GM18520 (cell line): ENCODE data around the gene MTLN.
"Not testable (repeated sequence)": the region's sequence is repeated elsewhere in the genome, so short reads cannot be mapped to it uniquely, and the experiment has no call there.

Source experiments
- ATAC-seq: cut with Tn5 transposase; IDR thresholded peaks from one replicate; pipeline ENCODE4 v1.9.1; 2021; ENCODE audit not compliant: unreplicated experiment

Gene MTLN

GRCh38 chr2:110204408-110205385 lies 7.7 kb downstream of the MTLN start, which contains the start of gene NPHP1:
Gene NPHP1, minus strand, starts transcription at chr2:110205013. Its CDS starts 45 bp downstream, at chr2:110204968.
- peak; percentile 86 for ATAC-seq

DNA sequence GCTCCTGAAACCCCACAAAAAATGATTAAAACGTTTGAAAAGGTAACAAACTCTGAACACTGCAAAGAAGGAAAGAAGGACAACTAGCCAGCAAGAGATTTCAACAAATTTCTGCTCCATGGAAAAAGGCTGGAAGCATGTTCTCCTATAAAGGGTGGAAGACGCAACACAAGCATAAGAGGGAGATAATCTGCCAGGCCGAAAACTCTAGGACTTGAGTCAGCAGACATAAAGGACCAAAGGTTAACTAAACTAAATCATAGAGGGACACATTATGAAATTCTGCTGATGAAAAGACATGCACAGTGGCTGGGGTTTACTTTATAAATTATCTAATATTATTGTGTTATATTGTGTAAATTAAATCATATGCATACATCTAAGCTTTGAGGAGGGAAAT lies 14.3 kb downstream of the MTLN start:
- ATAC-seq, result no peak

DNA sequence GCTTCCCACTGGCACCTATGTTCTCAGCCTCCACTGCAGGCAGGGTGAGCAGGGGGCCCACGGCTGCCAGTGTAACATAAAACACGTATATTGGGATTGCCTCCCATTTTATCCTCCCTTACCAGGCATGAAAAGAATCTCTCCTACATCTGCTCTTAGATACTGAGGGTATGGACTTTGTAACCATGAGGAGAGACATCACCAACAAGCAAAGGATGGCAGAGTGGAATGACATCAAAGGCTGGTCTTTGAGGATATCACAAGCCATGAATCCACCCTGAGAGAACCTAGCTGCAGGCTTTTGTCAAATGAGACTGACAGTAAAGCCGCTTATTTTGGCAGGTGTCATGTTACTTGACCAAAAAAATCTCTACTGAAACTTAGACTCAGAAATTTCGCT lies 14.9 kb downstream of the MTLN start:
- ATAC-seq, result no peak

DNA sequence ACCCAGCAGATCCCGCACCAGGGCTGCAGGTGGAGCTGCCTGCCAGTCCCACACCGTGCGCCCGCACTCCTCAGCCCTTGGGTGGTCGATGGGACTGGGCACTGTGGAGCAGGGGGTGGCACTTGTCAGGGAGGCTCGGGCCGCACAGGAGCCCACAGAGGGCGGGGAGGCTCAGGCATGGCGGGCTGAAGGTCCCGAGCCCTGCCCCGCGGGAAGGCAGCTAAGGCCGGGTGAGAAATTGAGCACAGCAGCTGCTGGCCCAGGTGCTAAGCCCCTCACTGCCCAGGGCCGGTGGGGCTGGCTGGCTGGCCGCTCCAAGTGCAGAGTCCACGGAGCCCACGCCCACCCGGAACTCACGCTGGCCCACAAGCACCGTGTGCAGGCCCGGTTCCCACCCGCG lies 22.2 kb downstream of the MTLN start:
- not testable (repeated sequence) for ATAC-seq

DNA sequence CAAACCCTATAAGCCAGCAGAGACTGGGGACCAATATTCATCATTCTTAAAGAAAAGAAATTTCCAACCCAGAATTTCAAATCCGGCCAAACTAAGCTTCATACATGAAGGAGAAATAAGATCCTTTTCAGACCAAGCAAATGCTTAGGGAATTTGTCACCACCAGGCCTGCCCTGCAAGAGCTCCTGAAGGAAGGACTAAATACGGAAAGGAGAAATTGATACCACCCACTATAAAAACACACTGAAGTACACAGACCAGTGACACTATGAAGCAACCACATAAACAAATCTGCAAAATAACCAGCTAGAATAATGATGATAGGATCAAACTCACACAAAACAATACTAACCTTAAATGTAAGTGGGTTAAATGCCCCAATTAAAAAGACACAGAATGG lies 29.9 kb downstream of the MTLN start:
- ATAC-seq, result no peak

DNA sequence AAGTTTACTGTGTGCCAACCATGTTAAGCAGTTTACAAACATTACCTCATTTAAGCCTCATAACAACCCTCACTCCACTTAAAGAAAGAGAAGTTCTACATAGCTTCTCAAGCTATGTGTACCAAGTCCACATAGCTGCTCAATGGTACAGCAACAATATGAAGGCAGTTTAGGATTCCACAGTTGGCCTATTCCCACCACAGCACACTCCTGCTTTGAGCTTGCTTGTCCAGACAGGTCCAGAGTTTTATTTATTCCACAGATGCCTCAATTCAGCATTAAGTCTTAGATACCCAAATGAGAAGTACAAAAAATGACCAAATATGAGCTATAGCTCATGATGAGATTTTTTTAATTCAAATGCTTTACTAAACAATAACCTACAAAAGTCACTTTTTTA lies 32.3 kb downstream of the MTLN start:
- ATAC-seq, result no peak

DNA sequence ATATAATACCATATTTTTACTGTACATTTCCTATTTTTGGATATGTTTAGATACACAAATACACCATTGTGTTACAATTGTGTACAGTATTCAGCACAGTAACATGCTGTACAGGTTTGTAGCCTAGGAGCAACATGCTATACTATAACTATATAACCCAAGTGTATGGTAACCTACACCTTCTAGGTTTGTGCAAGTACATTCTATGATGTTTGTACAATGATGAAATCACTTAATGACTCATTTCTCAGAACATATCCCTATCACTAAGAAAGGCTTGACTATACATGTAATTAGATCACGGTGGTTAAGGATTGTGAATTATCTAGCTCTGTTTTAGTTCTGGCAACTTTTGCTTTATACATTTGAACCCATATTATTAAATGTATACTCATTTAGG lies 38.8 kb downstream of the MTLN start:
- no peak for ATAC-seq

DNA sequence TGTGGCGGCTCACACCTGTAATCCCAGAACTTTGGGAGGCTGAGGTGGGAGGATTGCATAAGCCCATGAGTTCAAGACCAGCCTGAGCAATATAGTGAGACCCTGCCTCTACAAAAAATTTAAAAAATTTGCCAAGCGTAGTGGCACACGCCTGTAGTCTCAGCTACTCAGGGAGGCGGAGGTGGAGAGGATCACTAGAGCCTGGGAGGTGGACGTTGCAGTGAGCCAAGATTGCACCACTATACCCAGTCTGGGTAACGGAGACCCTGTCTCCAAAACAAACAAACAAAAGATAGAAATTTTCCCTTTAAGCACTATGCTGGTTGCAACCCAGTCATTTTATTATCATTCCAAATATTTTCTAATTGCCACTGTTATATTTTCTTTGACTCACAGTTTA lies 39.8 kb downstream of the MTLN start:
- ATAC-seq, result no peak

GRCh38 chr2:110170102-110170501 lies 42.2 kb downstream of the MTLN start:
- ATAC-seq, result no peak

DNA sequence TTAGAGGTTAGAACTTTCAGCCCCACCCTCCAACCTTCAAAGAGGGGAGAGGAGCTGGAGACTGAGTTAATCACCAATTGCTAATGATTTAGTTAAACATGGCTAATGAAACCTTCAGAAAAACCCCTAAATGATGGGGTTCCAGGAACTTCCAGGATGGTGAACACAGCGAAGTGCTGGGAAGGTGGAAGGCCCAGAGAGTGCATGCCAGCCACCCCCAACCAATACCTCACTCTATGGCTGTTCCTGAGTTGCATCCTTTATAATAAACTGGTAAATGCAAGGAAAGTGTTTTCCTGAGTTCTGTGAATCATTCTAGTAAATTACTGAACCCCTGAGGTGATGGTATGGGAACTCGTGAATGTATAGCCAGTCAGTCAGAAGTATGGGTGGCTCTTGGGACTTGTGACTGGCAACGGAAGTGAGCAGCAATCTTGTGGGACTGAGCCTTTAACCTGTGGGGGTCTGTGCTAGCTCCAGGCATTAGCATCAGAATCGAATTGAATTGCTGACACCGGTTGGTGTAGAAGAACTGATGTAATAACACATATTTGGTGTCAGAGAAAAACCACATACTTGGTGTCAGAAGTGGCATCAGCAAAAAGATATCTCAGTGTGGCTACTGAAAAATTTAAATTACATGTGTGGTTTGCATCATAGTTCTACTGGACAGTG lies 44.9 kb downstream of the MTLN start:
- no peak for ATAC-seq

- ATAC-seq, result no peak
Measured at GRCh38 chr2:110166266-110166665, 46.1 kb downstream of the MTLN start.
